Measurements from ENCODE around the gene FSD1. TPM values are rescaled to one million over a fixed set of nuclear protein-coding genes. Genes with fewer than 3 reads are reported as not detected.
A peak's percentile ranks its signal among the peaks of the same experiment; 100 is the strongest.

The FSD1 gene
- total RNA-seq, 1 donor from 2014 or later = 48.3 TPM

DNA sequence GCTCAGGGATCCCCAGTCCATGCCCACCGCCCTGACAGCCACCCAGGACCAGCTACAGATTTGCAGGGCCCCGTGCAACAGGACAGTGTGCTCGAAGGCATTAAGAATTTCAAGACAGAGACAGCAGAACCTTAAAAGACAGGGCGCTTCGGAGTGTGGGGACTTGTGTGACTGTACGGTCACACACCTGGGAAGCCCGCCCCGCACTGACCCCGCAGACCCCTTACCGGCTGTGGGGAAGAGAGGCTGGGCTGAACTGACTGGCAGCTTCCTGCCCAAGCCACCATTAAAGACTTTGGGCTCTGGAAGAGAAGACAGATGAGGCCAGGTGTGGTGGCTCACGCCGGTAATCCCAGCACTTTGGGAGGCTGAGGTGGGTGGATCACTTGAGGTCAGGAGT lies 19.8 kb downstream of the FSD1 start:
- Histone ChIP-seq H3K79me2 (ENCODE audit: low read depth) (no peaks in the 10 kb centered on the region), H3F3A (ENCODE audit: low read depth) (peaks cover 21% of the 10 kb centered on the region), H3K36me3 (no peaks in the 10 kb centered on the region), H3K27me3 (peaks cover 11% of the 10 kb centered on the region), H3K9me3 (ENCODE audit: low read depth) (no peaks in the 10 kb centered on the region), H3K9ac (no peak overlapping the region), H3K4me2 (no peak overlapping the region), H3K4me3 (no peak overlapping the region), H2AFZ (replicated peaks) (no peak overlapping the region), H3K4me1 (peaks cover 3% of the 10 kb centered on the region), H4K20me1 (ENCODE audit: low read depth) (peaks cover 5% of the 10 kb centered on the region), H3K27ac (no peak overlapping the region)
- Mint-ChIP-seq H3K27me3 (ENCODE audit: insufficient read depth, low read depth) (peaks cover 13% of the 10 kb centered on the region), H3K36me3 (peaks cover 12% of the 10 kb centered on the region), H3K9me3 (peaks cover 17% of the 10 kb centered on the region), H3K4me3 (no peak overlapping the region), H3K27ac (no peak overlapping the region), H3K4me1 (peaks cover 19% of the 10 kb centered on the region)
- TF ChIP-seq EZH2 (IDR thresholded peaks at IDR 0.05) = no peak
- TF ChIP-seq EZH2phosphoT487 (IDR thresholded peaks at IDR 0.05) = no peak
- no peak for DNase-seq (ENCODE audit: low spot score)

DNA sequence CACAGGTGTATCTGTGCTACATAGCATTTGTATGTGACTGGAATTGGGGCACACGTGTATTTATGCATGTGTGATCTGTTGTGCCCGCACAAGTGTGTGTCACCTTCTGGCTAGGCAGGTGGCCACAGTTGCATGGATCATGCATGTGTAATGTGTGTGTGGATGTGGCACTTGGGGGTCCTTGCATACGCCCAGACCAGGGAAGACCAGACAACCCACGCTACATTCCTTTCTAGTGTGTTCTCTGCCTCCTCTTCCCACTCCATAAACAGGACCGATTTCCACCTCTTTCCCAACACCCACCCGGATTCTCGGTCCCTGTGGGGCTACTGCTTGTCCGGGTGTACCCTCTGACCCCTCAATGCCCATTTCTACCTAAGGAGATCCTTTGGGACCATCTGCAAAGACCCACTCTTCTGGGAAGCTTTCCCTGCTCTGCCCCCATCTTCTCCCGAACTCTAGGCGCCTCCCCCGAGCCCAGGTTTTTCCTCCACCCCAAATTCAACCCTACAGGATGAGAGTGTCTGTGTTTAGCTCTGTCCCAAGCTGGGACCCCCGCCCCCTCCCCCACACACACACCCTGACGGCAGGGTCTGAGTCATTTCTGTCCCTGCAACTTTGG lies 21.9 kb downstream of the FSD1 start:
- peaks cover 15% of the 10 kb centered on the region for H3K27me3 Mint-ChIP-seq (ENCODE audit: insufficient read depth, low read depth)
- H3F3A ChIP-seq (ENCODE audit: low read depth) = peaks cover 21% of the 10 kb centered on the region
- TF ChIP-seq EZH2 (IDR thresholded peaks at IDR 0.05) = no peak
- TF ChIP-seq, protein P1, sequence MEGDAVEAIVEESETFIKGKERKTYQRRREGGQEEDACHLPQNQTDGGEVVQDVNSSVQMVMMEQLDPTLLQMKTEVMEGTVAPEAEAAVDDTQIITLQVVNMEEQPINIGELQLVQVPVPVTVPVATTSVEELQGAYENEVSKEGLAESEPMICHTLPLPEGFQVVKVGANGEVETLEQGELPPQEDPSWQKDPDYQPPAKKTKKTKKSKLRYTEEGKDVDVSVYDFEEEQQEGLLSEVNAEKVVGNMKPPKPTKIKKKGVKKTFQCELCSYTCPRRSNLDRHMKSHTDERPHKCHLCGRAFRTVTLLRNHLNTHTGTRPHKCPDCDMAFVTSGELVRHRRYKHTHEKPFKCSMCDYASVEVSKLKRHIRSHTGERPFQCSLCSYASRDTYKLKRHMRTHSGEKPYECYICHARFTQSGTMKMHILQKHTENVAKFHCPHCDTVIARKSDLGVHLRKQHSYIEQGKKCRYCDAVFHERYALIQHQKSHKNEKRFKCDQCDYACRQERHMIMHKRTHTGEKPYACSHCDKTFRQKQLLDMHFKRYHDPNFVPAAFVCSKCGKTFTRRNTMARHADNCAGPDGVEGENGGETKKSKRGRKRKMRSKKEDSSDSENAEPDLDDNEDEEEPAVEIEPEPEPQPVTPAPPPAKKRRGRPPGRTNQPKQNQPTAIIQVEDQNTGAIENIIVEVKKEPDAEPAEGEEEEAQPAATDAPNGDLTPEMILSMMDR (IDR thresholded peaks at IDR 0.05) = no peak
- TF ChIP-seq EZH2phosphoT487 (IDR thresholded peaks at IDR 0.05) = no peak
- H4K20me1 ChIP-seq (ENCODE audit: low read depth) = peaks cover 5% of the 10 kb centered on the region
- H2AFZ ChIP-seq (replicated peaks) = no peak overlapping the region
- H3K36me3 ChIP-seq = no peaks in the 10 kb centered on the region
- peaks cover 4% of the 10 kb centered on the region for H3K36me3 Mint-ChIP-seq
- H3K9me3 Mint-ChIP-seq = no peaks in the 10 kb centered on the region
- peaks cover 3% of the 10 kb centered on the region for H3K4me1 ChIP-seq
- H3K4me3 ChIP-seq = peak overlapping the region; percentile 48
- no peak for DNase-seq (ENCODE audit: low spot score)
- no peak overlapping the region for H3K27ac ChIP-seq
- peak overlapping the region; percentile 79 for H3K4me2 ChIP-seq
- H3K4me3 Mint-ChIP-seq = peak overlapping the region; percentile 81
- H3K4me1 Mint-ChIP-seq = peaks cover 22% of the 10 kb centered on the region
- H3K27ac Mint-ChIP-seq = no peak overlapping the region
- peaks cover 11% of the 10 kb centered on the region for H3K27me3 ChIP-seq
- H3K9me3 ChIP-seq (ENCODE audit: low read depth) = no peaks in the 10 kb centered on the region
- no peak overlapping the region for H3K9ac ChIP-seq
- H3K79me2 ChIP-seq (ENCODE audit: low read depth) = no peaks in the 10 kb centered on the region

DNA sequence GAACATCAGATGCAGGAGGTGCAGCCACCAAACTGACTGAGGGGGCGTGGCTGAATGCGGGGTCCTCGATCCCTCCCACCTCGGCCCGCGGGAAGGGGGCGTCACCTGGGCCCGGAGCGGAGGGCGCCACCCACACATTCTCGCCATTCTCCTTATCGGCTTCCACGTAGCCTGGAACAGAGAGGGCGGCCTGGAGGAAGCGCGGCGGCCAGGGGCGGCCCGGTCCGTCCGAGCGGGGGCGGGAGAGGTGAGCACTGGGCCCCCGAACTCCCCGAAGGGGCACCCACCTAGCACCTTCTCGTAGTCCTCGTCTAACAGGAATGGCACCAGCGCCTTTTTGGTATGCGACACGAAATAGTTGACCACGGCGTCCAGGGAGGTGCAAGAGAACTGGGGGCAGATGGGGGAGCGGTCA lies 22.4 kb downstream of the FSD1 start:
- TF ChIP-seq EZH2phosphoT487 (IDR thresholded peaks at IDR 0.05) = no peak
- TF ChIP-seq, protein P1 (IDR thresholded peaks at IDR 0.05) = no peak
- TF ChIP-seq EZH2 (IDR thresholded peaks at IDR 0.05) = no peak
- DNase-seq (ENCODE audit: low spot score) = peak; percentile 85
- H3K4me3 Mint-ChIP-seq = peak overlapping the region; percentile 89
- peak overlapping the region; percentile 48 for H3K4me3 ChIP-seq
- H4K20me1 ChIP-seq (ENCODE audit: low read depth) = peaks cover 5% of the 10 kb centered on the region
- no peak overlapping the region for H3K27ac Mint-ChIP-seq
- no peaks in the 10 kb centered on the region for H3K9me3 Mint-ChIP-seq
- peaks cover 3% of the 10 kb centered on the region for H3K4me1 ChIP-seq
- no peaks in the 10 kb centered on the region for H3K9me3 ChIP-seq (ENCODE audit: low read depth)
- H3K27ac ChIP-seq = no peak overlapping the region
- no peaks in the 10 kb centered on the region for H3K79me2 ChIP-seq (ENCODE audit: low read depth)
- peaks cover 13% of the 10 kb centered on the region for H3K27me3 Mint-ChIP-seq (ENCODE audit: insufficient read depth, low read depth)
- peaks cover 22% of the 10 kb centered on the region for H3K4me1 Mint-ChIP-seq
- H3K36me3 ChIP-seq = no peaks in the 10 kb centered on the region
- H3K4me2 ChIP-seq = peak overlapping the region; percentile 79
- H3K27me3 ChIP-seq = peaks cover 11% of the 10 kb centered on the region
- no peak overlapping the region for H3K9ac ChIP-seq
- H3F3A ChIP-seq (ENCODE audit: low read depth) = peaks cover 21% of the 10 kb centered on the region
- H2AFZ ChIP-seq (replicated peaks) = peak overlapping the region; percentile 29
- peaks cover 4% of the 10 kb centered on the region for H3K36me3 Mint-ChIP-seq

DNA sequence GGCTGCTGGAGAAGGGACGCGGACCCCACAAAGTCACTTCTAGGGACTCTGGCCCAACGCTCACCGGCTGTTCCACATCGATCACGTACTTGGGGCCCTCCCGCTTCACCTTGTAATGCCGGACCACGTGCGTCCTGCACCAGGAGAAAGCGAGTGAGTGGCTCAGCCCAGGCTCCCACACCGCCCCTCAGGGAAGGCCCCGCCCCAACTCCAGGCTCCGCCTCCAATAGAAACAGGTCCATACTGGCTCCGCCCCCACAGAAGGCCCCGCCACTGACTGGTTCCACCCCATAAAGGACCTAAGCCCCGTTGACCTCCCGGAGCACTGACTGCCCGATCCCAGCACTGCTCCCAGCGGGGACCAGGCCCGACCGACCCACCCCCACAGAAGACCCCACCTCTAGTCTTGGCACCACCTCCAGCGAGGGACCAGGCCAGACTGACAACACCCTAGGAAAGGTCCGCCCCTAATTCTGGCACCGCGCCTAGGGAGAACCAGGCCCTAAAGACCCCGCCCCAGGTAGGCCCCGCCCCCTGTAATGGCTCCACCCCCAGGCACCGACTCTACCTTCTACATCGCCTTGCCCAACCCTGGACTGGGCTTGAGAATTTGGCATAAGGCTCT lies 23.0 kb downstream of the FSD1 start:
- Mint-ChIP-seq H3K36me3 (peaks cover 4% of the 10 kb centered on the region), H3K4me1 (peaks cover 22% of the 10 kb centered on the region), H3K27ac (no peak overlapping the region), H3K4me3 (peak overlapping the region; percentile 89), H3K9me3 (no peaks in the 10 kb centered on the region), H3K27me3 (ENCODE audit: insufficient read depth, low read depth) (peaks cover 13% of the 10 kb centered on the region)
- H3K79me2 ChIP-seq (ENCODE audit: low read depth) = no peaks in the 10 kb centered on the region
- H3K36me3 ChIP-seq = no peaks in the 10 kb centered on the region
- H2AFZ ChIP-seq (replicated peaks) = peak overlapping the region; percentile 73
- TF ChIP-seq, protein P1 (IDR thresholded peaks at IDR 0.05) = no peak
- no peak for TF ChIP-seq EZH2phosphoT487 (IDR thresholded peaks at IDR 0.05)
- TF ChIP-seq EZH2 (IDR thresholded peaks at IDR 0.05) = peak; percentile 34
- no peak overlapping the region for H3K27ac ChIP-seq
- H3K4me1 ChIP-seq = peaks cover 3% of the 10 kb centered on the region
- H3F3A ChIP-seq (ENCODE audit: low read depth) = peaks cover 21% of the 10 kb centered on the region
- H3K9ac ChIP-seq = no peak overlapping the region
- peak overlapping the region; percentile 48 for H3K4me3 ChIP-seq
- peak overlapping the region; percentile 79 for H3K4me2 ChIP-seq
- H3K27me3 ChIP-seq = peaks cover 11% of the 10 kb centered on the region
- peaks cover 5% of the 10 kb centered on the region for H4K20me1 ChIP-seq (ENCODE audit: low read depth)
- H3K9me3 ChIP-seq (ENCODE audit: low read depth) = no peaks in the 10 kb centered on the region
- peak; percentile 94 for DNase-seq (ENCODE audit: low spot score)
